ENCODE data around the gene NPRL2.

- TF ChIP-seq POLR2A (IDR thresholded peaks at IDR 0.05; ENCODE audit: extremely low read depth, insufficient read length) (no peak), CTCF (IDR thresholded peaks at IDR 0.05; ENCODE audit: low read depth, low read length) (no peak), MAX (IDR thresholded peaks at IDR 0.05; ENCODE audit: low read depth, low read length) (no peak), MYC (IDR thresholded peaks at IDR 0.05; ENCODE audit: low read depth, low read length) (no peak)
These were observed 8.5 kb downstream of the NPRL2 start for GRCh38 chr3:50341996-50342650.
